SK-N-MC (cell line): ENCODE results near the gene DIP2C.

Experiments used
- EZH2 ChIP-seq: fragments of 200-600 bp; sonication (generic); IDR thresholded peaks from one replicate; pipeline ENCODE4 v1.6.1; 2017; ENCODE audit warnings: antibody characterized with exemption
- FOXP2 ChIP-seq: optimal IDR thresholded peaks from 2 replicates; pipeline ENCODE3; 2011; ENCODE audit warnings: mild to moderate bottlenecking, moderate library complexity; ENCODE audit not compliant: insufficient read depth; ENCODE audit errors: extremely low read length, control extremely low read depth
- POLR2AphosphoS5 ChIP-seq: IDR thresholded peaks from 2 replicates; pipeline ENCODE4 v1.6.1; 2012; ENCODE audit warnings: mild to moderate bottlenecking, low read depth, low read length, borderline replicate concordance

GRCh38 chr10:668786-669485 is 20.5 kb downstream of the DIP2C start:
- no peak for TF ChIP-seq EZH2
- no peak for TF ChIP-seq POLR2AphosphoS5
- no peak for TF ChIP-seq FOXP2
